Cortex of kidney (tissue), 1 donor: ENCODE results near the gene CRACDL.

ENCODE experiments used
- DNase-seq: peaks from one replicate; lab custom pipeline; 2025; lab: John Stamatoyannopoulos, UW

The CRACDL gene

DNA sequence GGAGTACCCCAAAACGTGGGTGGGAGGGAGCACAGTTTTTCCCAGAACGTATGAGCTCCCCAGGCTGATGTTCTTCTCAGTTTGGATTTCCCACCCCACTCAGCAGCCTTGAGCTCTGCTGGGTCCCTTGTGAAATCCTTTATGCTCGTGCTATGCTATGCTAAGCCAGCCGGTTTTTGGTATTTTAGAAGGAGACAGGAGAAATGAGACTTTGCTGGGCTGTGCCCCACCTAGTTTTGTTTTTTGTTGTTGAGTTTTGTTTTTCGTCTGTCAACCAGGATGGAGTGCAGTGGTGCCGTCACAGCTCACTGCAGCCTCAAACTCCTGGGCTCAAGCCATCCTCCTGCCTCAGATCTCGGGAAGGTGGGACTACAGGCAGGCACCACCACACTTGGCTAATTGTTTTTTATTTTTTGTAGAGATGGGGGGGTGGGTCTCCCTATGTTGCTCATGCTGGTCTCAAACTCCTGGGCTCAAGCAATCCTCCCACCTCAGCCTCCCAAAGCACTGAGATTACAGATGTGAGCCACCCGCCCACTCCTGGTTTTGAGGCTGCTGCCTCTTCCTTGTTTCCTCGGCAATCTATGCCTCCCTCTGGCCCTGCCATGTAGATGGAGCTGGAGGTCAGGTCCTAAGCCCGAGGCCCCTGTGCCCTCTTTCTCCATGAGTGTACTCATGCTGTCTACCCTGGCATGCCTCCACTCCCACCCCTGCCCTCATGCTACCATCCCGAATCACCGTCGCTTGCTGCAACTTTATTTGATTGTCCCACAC, 187.5 kb downstream of the CRACDL start:
- DNase-seq, result no peak

DNA sequence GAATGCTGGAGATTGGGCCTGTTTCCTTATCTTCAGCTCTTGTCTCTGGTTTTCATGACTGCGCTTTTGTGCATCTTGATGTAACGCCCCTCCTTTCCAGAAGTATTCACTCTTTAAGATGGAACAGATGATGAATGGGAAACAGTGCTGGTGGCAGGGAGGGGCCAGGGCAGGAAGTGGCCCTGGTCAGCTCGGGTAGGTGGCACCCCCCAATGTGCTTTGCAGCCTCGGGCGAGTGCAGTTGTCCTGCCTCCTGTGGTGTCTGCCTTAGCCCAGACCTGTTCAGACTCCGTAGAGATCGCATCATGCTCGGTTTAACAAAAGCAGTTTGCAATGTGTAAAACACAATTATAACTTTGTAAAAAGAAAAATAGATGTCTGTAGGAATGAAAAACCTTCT, 188.1 kb downstream of the CRACDL start:
- DNase-seq, result no peak

DNA sequence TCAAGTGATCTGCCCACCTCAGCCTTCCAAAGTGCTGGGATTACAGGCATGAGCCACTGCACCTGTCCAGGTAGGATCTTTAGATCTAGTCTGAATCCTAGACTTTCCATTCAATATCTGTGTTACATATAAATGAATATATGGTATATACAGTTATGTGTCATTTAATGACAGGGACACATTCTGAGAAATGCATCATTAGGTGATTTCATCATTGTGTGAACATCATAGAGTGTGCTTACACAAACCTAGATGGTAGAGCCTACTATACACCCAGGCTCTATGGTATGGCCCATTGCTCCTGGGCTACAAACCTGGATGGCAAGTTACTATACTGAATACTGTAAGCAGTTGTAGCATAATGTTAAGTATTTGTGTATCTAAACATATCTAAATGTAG, 189.6 kb downstream of the CRACDL start:
- no peak for DNase-seq

DNA sequence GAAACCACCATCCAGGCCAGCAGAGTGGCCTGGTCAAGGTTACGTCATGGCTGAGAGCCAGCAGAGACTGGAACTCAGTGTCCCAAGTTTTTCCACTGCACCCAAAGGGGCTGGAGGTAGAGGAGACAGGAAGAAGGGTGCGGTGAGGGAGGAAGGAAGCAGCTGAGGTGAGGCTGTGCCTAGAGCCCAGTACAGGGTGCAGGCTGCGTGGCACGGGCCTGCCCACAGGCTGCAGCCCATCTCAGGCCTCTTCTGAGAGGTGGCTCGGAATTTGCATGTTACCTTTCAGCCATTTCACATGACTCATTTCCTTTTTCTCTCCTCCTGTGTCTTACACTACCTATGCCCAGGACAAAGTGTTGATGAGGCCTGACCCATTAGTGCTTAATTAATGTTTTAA, 191.4 kb downstream of the CRACDL start:
- DNase-seq, result no peak
